Colonic mucosa (tissue), 4 donors: Measurements from ENCODE around the gene LDAH. TPM values are rescaled to one million over a fixed set of nuclear protein-coding genes. Genes with fewer than 3 reads are reported as not detected.

Experiments
- DNase-seq: peaks from one replicate; pipeline ENCODE4 v3.0.0-alpha.2; 2020
- H3K27ac ChIP-seq: fragments of 200-600 bp; one replicate; pipeline ENCODE4 v1.8.0; 2021
- H3K27me3 ChIP-seq: fragments of 200-600 bp; one replicate; pipeline ENCODE4 v1.8.0; 2021
- H3K36me3 ChIP-seq: fragments of 200-600 bp; one replicate; pipeline ENCODE4 v1.8.0; 2021
- H3K4me1 ChIP-seq: fragments of 200-600 bp; one replicate; pipeline ENCODE4 v1.8.0; 2021; ENCODE audit warnings: mild to moderate bottlenecking
- H3K4me3 ChIP-seq: fragments of 200-600 bp; one replicate; pipeline ENCODE4 v1.8.0; 2021
- H3K9ac ChIP-seq, 2 donors: one replicate each; pipeline ENCODE4 v1.7.0; 2013; ENCODE audit warnings: control low read depth in 2 of 2, low read depth in 2 of 2, low read length in 2 of 2
- H3K9me3 ChIP-seq: fragments of 200-600 bp; one replicate; pipeline ENCODE4 v1.8.0; 2021
- intact Hi-C: fragments of 100-400 bp; cut with DNase I; formaldehyde crosslinking; loops from one replicate; pipeline ENCODE4 v1.14.1; 2022
- total RNA-seq, 2 donors: library from RNA; stranded (reverse); fragmentation: NEBNext Ultra II Directional in 1 of 2; extraction: Animal tissue kit (Norgen Biotek cat#: 25700) in 1 of 2; gene quantifications; one replicate each; pipeline ENCODE4 v1.2.1, GENCODE V29; 2021
- TF ChIP-seq, protein P1 (sequence below): fragments of 200-600 bp; IDR thresholded peaks from one replicate; pipeline ENCODE4 v1.8.0; 2022; ENCODE audit warnings: antibody characterized with exemption, mild to moderate bottlenecking
- donor health status: healthy.
- donor health status: DM: no; HTN: no; CAD: no.
- donor health status: DM: no; HTN: no; CAD: no.

The LDAH gene
- total RNA-seq, 2 donors from 2014 or later = 15.0 to 25.9 TPM

DNA sequence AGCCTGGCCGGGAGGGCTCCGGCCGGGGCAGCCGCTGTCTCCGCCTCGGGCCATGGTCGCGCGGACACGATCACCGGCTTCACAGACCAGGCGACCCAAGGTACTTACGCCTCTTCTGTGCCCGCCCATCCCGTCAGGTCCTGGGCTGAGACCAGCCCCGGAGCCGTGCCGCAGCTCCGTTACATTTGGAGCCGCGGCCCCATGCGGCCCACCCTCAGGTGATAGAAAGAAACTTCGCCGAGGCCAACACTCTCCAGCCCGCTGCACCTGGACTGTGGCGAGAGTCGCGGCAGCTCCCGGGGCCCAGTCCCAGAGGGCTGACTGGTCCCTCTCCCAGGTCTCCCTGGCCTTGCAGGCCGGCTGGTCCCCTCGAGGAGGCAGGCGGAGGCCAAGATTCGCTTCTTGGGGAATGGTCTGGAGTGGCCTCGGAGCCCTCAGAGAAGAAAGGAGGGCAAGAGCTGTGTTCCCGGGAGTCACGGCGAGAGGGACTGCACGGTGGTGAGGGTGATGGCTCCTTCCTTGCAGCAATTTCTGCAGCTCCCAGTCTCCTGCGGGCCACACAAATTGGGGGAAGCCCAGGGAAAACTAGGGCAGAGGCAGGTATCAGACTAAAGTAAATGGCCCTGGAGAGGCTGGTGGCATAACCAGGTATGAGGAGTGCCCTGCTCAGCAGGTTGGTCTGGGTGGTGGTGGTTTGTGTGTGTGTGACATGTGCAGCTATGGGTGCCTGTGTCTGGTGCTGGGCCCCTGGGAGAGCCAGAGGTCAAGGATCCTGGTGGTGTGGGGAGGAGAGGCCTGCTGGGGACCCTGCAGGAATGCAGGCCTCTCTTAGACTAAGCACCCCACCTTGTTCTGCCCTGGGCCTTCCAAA, 155.1 kb downstream of the LDAH start:
- Histone ChIP-seq H3K9ac (no peak overlapping the region), H3K36me3 (no peaks in the 10 kb centered on the region), H3K9me3 (no peaks in the 10 kb centered on the region), H3K4me3 (peak overlapping the region; percentile 24), H3K27me3 (peaks cover 93% of the 10 kb centered on the region), H3K4me1 (peaks cover 10% of the 10 kb centered on the region), H3K27ac (no peak overlapping the region)
- TF ChIP-seq, protein P1, sequence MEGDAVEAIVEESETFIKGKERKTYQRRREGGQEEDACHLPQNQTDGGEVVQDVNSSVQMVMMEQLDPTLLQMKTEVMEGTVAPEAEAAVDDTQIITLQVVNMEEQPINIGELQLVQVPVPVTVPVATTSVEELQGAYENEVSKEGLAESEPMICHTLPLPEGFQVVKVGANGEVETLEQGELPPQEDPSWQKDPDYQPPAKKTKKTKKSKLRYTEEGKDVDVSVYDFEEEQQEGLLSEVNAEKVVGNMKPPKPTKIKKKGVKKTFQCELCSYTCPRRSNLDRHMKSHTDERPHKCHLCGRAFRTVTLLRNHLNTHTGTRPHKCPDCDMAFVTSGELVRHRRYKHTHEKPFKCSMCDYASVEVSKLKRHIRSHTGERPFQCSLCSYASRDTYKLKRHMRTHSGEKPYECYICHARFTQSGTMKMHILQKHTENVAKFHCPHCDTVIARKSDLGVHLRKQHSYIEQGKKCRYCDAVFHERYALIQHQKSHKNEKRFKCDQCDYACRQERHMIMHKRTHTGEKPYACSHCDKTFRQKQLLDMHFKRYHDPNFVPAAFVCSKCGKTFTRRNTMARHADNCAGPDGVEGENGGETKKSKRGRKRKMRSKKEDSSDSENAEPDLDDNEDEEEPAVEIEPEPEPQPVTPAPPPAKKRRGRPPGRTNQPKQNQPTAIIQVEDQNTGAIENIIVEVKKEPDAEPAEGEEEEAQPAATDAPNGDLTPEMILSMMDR = no peak
- intact Hi-C loops = no loop called here
- DNase-seq = no peak

DNA sequence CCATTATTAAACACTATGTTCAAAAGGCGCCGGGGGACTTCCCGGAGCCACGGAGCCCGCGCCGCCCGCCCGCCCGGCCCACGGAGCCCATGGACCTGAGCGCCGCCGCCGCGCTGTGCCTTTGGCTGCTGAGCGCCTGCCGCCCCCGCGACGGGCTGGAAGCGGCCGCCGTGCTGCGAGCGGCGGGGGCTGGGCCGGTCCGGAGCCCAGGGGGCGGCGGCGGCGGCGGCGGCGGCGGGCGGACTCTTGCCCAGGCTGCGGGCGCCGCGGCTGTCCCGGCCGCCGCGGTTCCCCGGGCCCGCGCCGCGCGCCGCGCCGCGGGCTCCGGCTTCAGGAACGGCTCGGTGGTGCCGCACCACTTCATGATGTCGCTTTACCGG, 155.8 kb downstream of the LDAH start:
- Histone ChIP-seq H3K9ac (no peak overlapping the region), H3K4me1 (peaks cover 10% of the 10 kb centered on the region), H3K27me3 (peaks cover 93% of the 10 kb centered on the region), H3K4me3 (peak overlapping the region; percentile 38), H3K27ac (no peak overlapping the region), H3K9me3 (no peaks in the 10 kb centered on the region), H3K36me3 (no peaks in the 10 kb centered on the region)
- TF ChIP-seq, protein P1 = no peak
- no peak for DNase-seq
- intact Hi-C loops = no loop called here

- Histone ChIP-seq H3K27me3 (peaks cover 93% of the 10 kb centered on the region), H3K36me3 (no peaks in the 10 kb centered on the region), H3K9ac (peak within 1 kb of the TSS in 1 of 2 donors; percentile 53), H3K4me1 (peaks cover 10% of the 10 kb centered on the region), H3K4me3 (peak within 1 kb of the TSS; percentile 38), H3K27ac (no peak within 1 kb of the TSS), H3K9me3 (no peaks in the 10 kb centered on the region)
- intact Hi-C loops = no loop called here
- DNase-seq = peak; percentile 59
- TF ChIP-seq, protein P1 = no peak
Observed at GRCh38 chr2:20666304-20667150, 156.4 kb downstream of the LDAH start, which contains the start of gene GDF7. TSS of gene GDF7 (plus strand) at chr2:20667144. CDS start at chr2:20667240, 96 bp downstream.

DNA sequence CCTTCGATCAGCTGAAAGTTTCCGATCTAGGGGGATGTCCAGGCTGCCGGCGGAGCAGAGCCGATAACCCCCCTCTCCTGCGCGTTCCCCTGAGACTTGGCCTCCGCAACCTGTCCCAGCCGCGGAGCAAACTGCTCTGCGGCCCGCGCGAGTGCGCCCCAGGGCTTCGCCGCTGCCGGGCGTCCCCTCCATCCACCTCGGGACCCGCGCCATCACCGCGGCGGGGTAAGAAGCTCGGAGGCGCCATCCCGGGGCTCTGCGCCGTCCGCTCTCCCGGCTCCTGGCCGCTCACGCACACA, 156.9 kb downstream of the LDAH start:
- TF ChIP-seq, protein P1 = no peak
- no peak for DNase-seq
- Histone ChIP-seq H3K4me3 (peak overlapping the region; percentile 38), H3K27ac (no peak overlapping the region), H3K9me3 (no peaks in the 10 kb centered on the region), H3K4me1 (peaks cover 10% of the 10 kb centered on the region), H3K36me3 (no peaks in the 10 kb centered on the region), H3K9ac (no peak overlapping the region), H3K27me3 (peaks cover 87% of the 10 kb centered on the region)
- intact Hi-C loops = no loop called here

- H3K27me3 ChIP-seq = peaks cover 82% of the 10 kb centered on the region
- H3K4me3 ChIP-seq = peak overlapping the region; percentile 38
- H3K36me3 ChIP-seq = no peaks in the 10 kb centered on the region
- intact Hi-C loops = no loop called here
- no peak for DNase-seq
- no peak overlapping the region for H3K9ac ChIP-seq
- H3K27ac ChIP-seq = no peak overlapping the region
- no peaks in the 10 kb centered on the region for H3K9me3 ChIP-seq
- peaks cover 10% of the 10 kb centered on the region for H3K4me1 ChIP-seq
- TF ChIP-seq, protein P1 = no peak
Observed at GRCh38 chr2:20665243-20666004, 157.5 kb downstream of the LDAH start.
